A673 (cell line): ENCODE measurements around the gene ZNF599. TPM values are rescaled to one million over a fixed set of nuclear protein-coding genes. Genes with fewer than 3 reads are reported as not detected.

Source experiments
- Bru-seq: library from RNA; stranded (reverse); fragments of 400-500 nt; gene quantifications from one replicate; lab custom pipeline; 2021; lab: Mats Ljungman, UMichigan
- BruChase-seq, 2 experiments: library from RNA; stranded (reverse); fragments of 400-500 nt; gene quantifications; one replicate each; lab custom pipeline; 2021; lab: Mats Ljungman, UMichigan
- BruUV-seq: library from RNA; stranded (reverse); fragments of 400-500 nt; replicated peaks from 2 replicates; lab custom pipeline; 2021; lab: Mats Ljungman, UMichigan
- CTCF ChIA-PET: fragments of 300-600 bp; sonication (Branson Sonifier 250); formaldehyde crosslinking; loops from one replicate; lab custom pipeline; 2022; ENCODE audit warnings: antibody characterized with exemption; lab: Charles Lee
- POLR2A ChIA-PET: fragments of 300-600 bp; sonication (Branson Sonifier 250); formaldehyde crosslinking; loops from one replicate; lab custom pipeline; 2022; ENCODE audit warnings: antibody characterized with exemption; ENCODE audit not compliant: low non-redundant PET; lab: Charles Lee
- DNase-seq: peaks from one replicate; pipeline ENCODE4 v3.0.0-alpha.2; 2015; ENCODE audit warnings: low spot score
- H3K27ac ChIP-seq: fragments of 200-600 bp; sonication (generic); 2 replicates; pipeline ENCODE4 v1.5.1; 2016; ENCODE audit warnings: mixed run types, low read depth, mild to moderate bottlenecking, mixed read lengths, antibody characterized with exemption, low read length; ENCODE audit not compliant: poor library complexity, severe bottlenecking
- H3K27me3 ChIP-seq: fragments of 200-600 bp; sonication (generic); replicated peaks from 2 replicates; pipeline ENCODE4 v1.6.1; 2017; ENCODE audit warnings: mixed run types, low read depth, mild to moderate bottlenecking, mixed read lengths, antibody characterized with exemption, low read length; ENCODE audit not compliant: insufficient read depth, poor library complexity
- H3K36me3 ChIP-seq: fragments of 200-600 bp; sonication (generic); 2 replicates; pipeline ENCODE4 v1.6.1; 2016; ENCODE audit warnings: mixed run types, mild to moderate bottlenecking, mixed read lengths, antibody characterized with exemption, low read length; ENCODE audit not compliant: insufficient read depth, poor library complexity, severe bottlenecking
- H3K4me1 ChIP-seq: fragments of 200-600 bp; sonication (generic); 2 replicates; pipeline ENCODE4 v1.6.1; 2017; ENCODE audit warnings: mixed run types, mild to moderate bottlenecking, mixed read lengths, antibody characterized with exemption, low read length; ENCODE audit not compliant: insufficient read depth, poor library complexity, severe bottlenecking
- H3K4me3 ChIP-seq: fragments of 200-600 bp; sonication (generic); 2 replicates; pipeline ENCODE4 v1.5.1; 2016; ENCODE audit warnings: low read depth, mixed run types, mild to moderate bottlenecking, mixed read lengths, low read length; ENCODE audit not compliant: poor library complexity, severe bottlenecking
- H3K9me3 ChIP-seq: fragments of 200-600 bp; sonication (generic); 2 replicates; pipeline ENCODE4 v1.6.1; 2016; ENCODE audit warnings: mixed run types, low read depth, mild to moderate bottlenecking, mixed read lengths, antibody characterized with exemption, low read length; ENCODE audit not compliant: poor library complexity, severe bottlenecking
- EZH2 ChIP-seq: fragments of 200-600 bp; sonication (generic); IDR thresholded peaks from 2 replicates; pipeline ENCODE4 v1.6.1; 2017; ENCODE audit warnings: borderline replicate concordance, low read depth, mild to moderate bottlenecking, mixed read lengths, antibody characterized with exemption, low read length; ENCODE audit not compliant: poor library complexity, severe bottlenecking
- intact Hi-C: fragments of 100-400 bp; cut with micrococcal nuclease; formaldehyde crosslinking; loops from one replicate; pipeline ENCODE4 v1.10.0; 2022; ENCODE audit not compliant: unreplicated experiment
- long read RNA-seq: library from polyadenylated mRNA; stranded (forward); transcript quantifications from one replicate; pipeline ENCODE4 v2.0.0, GENCODE V29; 2022
- total RNA-seq: library from RNA; stranded (reverse); gene quantifications from 2 replicates; pipeline ENCODE4 v1.2.3, GENCODE V29; 2021
- TF ChIP-seq, protein P1 (sequence below): fragments of 300-800, 200-600 bp; sonication (generic); conservative IDR thresholded peaks from 2 replicates; pipeline ENCODE4 v1.5.1; 2017; ENCODE audit warnings: low read depth, mild to moderate bottlenecking, antibody characterized with exemption, low read length, moderate library complexity, mixed read lengths

Gene ZNF599
- total RNA-seq (6.0 and 8.0 TPM in 2 replicates), Bru-seq, nascent RNA (percentile 53 among the genes with signal in this experiment), BruChase-seq, experiment 1, labeled RNA remaining after a 2-hour chase (percentile 53 among the genes with signal in this experiment), BruChase-seq, experiment 2, labeled RNA remaining after a 6-hour chase (percentile 44 among the genes with signal in this experiment)
- long read RNA-seq, transcript ZNF599-203 (3 exons, 948 nt): major isoform, 5 of 8 reads
- long read RNA-seq, partial matches to known transcripts: 0 of 8 reads
- long read RNA-seq, other reads (novel, unspliced or antisense): 1 of 8 reads

DNA sequence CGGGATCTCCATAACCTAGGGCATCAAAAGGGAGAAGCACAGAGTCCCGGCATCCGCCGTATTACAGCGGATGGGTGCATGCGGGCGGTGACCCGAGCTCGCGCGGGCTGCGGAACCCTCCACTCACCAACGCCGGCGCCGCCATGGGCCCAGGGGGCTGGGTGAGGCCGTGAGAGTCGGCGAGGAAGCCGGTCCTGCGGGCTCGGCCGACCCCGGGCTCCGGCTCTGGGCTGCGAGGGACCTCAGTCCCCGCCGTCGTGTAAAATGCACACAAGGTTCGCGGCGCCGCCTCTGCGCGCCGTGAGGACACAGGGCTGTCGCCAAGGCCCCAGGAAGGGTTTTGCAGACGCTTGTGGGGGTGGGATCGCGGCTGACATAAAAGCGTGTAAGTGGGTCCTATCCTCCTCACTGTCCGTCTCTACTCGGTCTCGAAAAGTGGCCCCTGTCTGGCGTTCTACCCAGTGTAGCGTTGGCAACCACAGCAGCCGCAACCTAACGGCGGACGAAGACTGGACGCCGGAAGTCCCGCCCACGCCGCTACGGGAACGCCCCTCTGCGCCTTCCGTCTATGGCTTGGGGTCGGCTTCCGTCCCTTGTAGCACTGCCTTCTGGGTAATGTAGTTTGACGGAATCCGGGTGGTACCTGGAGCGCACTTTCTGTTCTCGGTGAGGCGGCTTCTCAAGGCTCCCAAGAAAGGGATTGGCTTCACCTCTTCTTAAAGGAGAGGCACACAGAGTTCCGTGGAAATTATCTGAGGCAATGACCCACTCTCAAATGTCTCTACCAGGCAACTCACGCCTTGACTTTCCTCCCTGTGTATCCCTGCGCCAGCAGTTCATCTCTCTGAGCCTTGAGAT is at the start of gene ZNF599:
Gene ZNF599, minus strand, starts transcription at position 519 of the 858 bp plus-strand sequence. Its CDS starts 374 bp downstream, at position 145.
- ChIA-PET POLR2A (no interaction called here), CTCF (no interaction called here)
- no peaks in the 10 kb centered on the region for H3K27me3 ChIP-seq
- DNase-seq: peak; percentile 94
- peak within 1 kb of the TSS; percentile 70 for H3K27ac ChIP-seq
- TSS peak; percentile 67 for BruUV-seq
- intact Hi-C loops: loop anchor here (2.0 kb wide), 1 partner anchor 38 kb away; the partner anchor contains the start of gene ZNF181
- no peaks in the 10 kb centered on the region for H3K9me3 ChIP-seq
- H3K4me3 ChIP-seq: peak within 1 kb of the TSS; percentile 84
- no peaks in the 10 kb centered on the region for H3K36me3 ChIP-seq
- H3K4me1 ChIP-seq: no peaks in the 10 kb centered on the region
- no peak for TF ChIP-seq EZH2
- TF ChIP-seq, protein P1, sequence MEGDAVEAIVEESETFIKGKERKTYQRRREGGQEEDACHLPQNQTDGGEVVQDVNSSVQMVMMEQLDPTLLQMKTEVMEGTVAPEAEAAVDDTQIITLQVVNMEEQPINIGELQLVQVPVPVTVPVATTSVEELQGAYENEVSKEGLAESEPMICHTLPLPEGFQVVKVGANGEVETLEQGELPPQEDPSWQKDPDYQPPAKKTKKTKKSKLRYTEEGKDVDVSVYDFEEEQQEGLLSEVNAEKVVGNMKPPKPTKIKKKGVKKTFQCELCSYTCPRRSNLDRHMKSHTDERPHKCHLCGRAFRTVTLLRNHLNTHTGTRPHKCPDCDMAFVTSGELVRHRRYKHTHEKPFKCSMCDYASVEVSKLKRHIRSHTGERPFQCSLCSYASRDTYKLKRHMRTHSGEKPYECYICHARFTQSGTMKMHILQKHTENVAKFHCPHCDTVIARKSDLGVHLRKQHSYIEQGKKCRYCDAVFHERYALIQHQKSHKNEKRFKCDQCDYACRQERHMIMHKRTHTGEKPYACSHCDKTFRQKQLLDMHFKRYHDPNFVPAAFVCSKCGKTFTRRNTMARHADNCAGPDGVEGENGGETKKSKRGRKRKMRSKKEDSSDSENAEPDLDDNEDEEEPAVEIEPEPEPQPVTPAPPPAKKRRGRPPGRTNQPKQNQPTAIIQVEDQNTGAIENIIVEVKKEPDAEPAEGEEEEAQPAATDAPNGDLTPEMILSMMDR: no peak

DNA sequence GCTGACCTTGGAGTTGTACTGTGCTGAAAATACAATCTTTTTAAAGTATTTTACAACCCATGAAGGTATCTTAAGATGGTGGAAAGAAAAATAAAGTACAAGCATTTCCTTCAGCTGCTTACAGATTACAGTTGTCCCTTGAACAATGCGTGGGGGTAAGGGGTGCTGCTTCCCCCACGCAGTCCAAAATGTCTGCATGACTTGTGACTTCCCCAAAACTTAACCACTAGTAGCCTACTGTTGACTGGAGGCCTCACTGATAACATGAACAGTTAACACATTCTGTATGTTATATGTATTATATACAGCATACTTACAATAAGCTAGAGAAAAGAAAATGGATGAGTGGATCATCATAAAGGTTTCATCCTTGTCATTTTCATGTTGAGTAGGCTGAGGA is 45.3 kb upstream of the ZNF599 start:
- no peak overlapping the region for H3K27ac ChIP-seq
- POLR2A ChIA-PET: no interaction called here
- CTCF ChIA-PET: no interaction called here

DNA sequence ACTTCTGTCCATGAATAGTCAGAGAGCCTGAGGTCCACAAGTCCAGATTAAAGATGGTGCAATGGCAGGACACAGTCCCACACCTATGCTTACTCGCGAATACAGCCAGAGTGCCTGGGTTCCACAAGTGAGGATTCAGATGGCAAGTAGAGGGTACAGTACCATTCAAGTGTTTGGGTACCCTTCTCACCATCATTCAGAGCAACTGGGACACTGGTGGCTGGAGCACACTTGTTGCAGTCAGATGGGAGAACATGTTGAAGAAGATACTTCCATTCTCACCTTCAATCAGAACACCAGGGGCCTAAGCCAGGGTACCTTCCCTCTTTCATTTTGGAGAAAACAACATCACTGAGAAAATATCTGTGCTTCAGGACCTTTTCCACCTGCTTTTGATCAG is 43.7 kb upstream of the ZNF599 start:
- TF ChIP-seq, protein P1: no peak
- no peak for TF ChIP-seq EZH2
- Histone ChIP-seq H3K27me3 (no peaks in the 10 kb centered on the region), H3K9me3 (no peaks in the 10 kb centered on the region), H3K4me1 (no peaks in the 10 kb centered on the region), H3K27ac (no peak overlapping the region), H3K36me3 (no peaks in the 10 kb centered on the region), H3K4me3 (no peak overlapping the region)
- DNase-seq: no peak
- no TSS peak for BruUV-seq
- intact Hi-C loops: no loop called here
- ChIA-PET CTCF (no interaction called here), POLR2A (no interaction called here)

More for the DNA sequence above, 45.3 kb upstream of the ZNF599 start:
- no peak for DNase-seq
- Histone ChIP-seq H3K9me3 (no peaks in the 10 kb centered on the region), H3K27me3 (no peaks in the 10 kb centered on the region), H3K4me1 (no peaks in the 10 kb centered on the region), H3K4me3 (no peak overlapping the region), H3K36me3 (no peaks in the 10 kb centered on the region)
- intact Hi-C loops: no loop called here
- BruUV-seq: no TSS peak
- TF ChIP-seq, protein P1: no peak
- TF ChIP-seq EZH2: no peak
